ENCODE results near the gene RAB11FIP3. TPM values are rescaled to one million over a fixed set of nuclear protein-coding genes. Genes with fewer than 3 reads are reported as not detected.

Gene RAB11FIP3
- total RNA-seq, 1 experiment from 2014 or later, result 38.4 TPM

GRCh38 chr16:450385-450784 is 24.9 kb downstream of the RAB11FIP3 start:
- DNase-seq, result no peak
- BruUV-seq (replicated peaks), result no TSS peak
- Histone ChIP-seq H3K9me2 (ENCODE audit: insufficient read depth) (no peaks in the 10 kb centered on the region), H3K4me1 (replicated peaks; ENCODE audit: insufficient read depth) (no peaks in the 10 kb centered on the region), H3K4me3 (no peak overlapping the region), H3K79me2 (ENCODE audit: low read depth) (no peaks in the 10 kb centered on the region), H3K27ac (no peak overlapping the region), H3K9me3 (ENCODE audit: insufficient read depth, low read depth) (no peaks in the 10 kb centered on the region), H3F3A (ENCODE audit: insufficient read depth, low read depth) (no peaks in the 10 kb centered on the region), H2AFZ (no peak overlapping the region), H4K20me1 (ENCODE audit: insufficient read depth) (no peaks in the 10 kb centered on the region; the same call in 1 of the 2 replicates), H3K4me2 (no peak overlapping the region), H3K36me3 (ENCODE audit: low read depth) (no peaks in the 10 kb centered on the region), H3K27me3 (ENCODE audit: insufficient read depth, low read depth) (no peaks in the 10 kb centered on the region)
- TF ChIP-seq CTCF (conservative IDR thresholded peaks at IDR 0.05) (no peak), EZH2 (IDR thresholded peaks at IDR 0.05; ENCODE audit: low read depth) (no peak)
- CTCF ChIA-PET, result no interaction called here
- POLR2A ChIA-PET (ENCODE audit: unreplicated experiment), result no interaction called here
- intact Hi-C loops (cut with micrococcal nuclease; ENCODE audit: unreplicated experiment), result no loop called here

- no peaks in the 10 kb centered on the region for H3K79me2 ChIP-seq (ENCODE audit: low read depth)
- no peaks in the 10 kb centered on the region for H3K36me3 ChIP-seq (ENCODE audit: low read depth)
- no peaks in the 10 kb centered on the region for H3K9me2 ChIP-seq (ENCODE audit: insufficient read depth)
- no peak overlapping the region for H2AFZ ChIP-seq
- H3K27me3 ChIP-seq (ENCODE audit: insufficient read depth, low read depth), result no peaks in the 10 kb centered on the region
- DNase-seq, result peak in 1 of 2 experiments; percentile 42
- no peaks in the 10 kb centered on the region for H3K4me1 ChIP-seq (replicated peaks; ENCODE audit: insufficient read depth)
- BruUV-seq (replicated peaks), result no TSS peak
- no peak for TF ChIP-seq CTCF (conservative IDR thresholded peaks at IDR 0.05)
- TF ChIP-seq EZH2 (IDR thresholded peaks at IDR 0.05; ENCODE audit: low read depth), result no peak
- H3K4me2 ChIP-seq, result no peak overlapping the region
- H3K9me3 ChIP-seq (ENCODE audit: insufficient read depth, low read depth), result no peaks in the 10 kb centered on the region
- no peaks in the 10 kb centered on the region for H3F3A ChIP-seq (ENCODE audit: insufficient read depth, low read depth)
- no peaks in the 10 kb centered on the region; the same call in 1 of the 2 replicates for H4K20me1 ChIP-seq (ENCODE audit: insufficient read depth)
- H3K4me3 ChIP-seq, result no peak overlapping the region
- ChIA-PET POLR2A (ENCODE audit: unreplicated experiment) (interaction anchor here (0.7 kb wide), 1 partner anchor 31 kb away, joined by 10 read pairs; no protein-coding TSS in a partner anchor), CTCF (interaction anchor here (0.7 kb wide), 1 partner anchor 384 kb away, joined by 13 read pairs; no protein-coding TSS in a partner anchor)
- no peak overlapping the region for H3K27ac ChIP-seq
- intact Hi-C loops (cut with micrococcal nuclease; ENCODE audit: unreplicated experiment), result no loop called here
These were observed 25.5 kb downstream of the RAB11FIP3 start for GRCh38 chr16:450785-451512.

- no peaks in the 10 kb centered on the region for H3K9me3 ChIP-seq (ENCODE audit: insufficient read depth, low read depth)
- no peak overlapping the region for H3K4me2 ChIP-seq
- no TSS peak for BruUV-seq (replicated peaks)
- H3F3A ChIP-seq (ENCODE audit: insufficient read depth, low read depth), result peaks cover 11% of the 10 kb centered on the region; the same call in 1 of the 2 replicates
- H3K36me3 ChIP-seq (ENCODE audit: low read depth), result no peaks in the 10 kb centered on the region
- no peaks in the 10 kb centered on the region for H3K9me2 ChIP-seq (ENCODE audit: insufficient read depth)
- no peak for TF ChIP-seq CTCF (conservative IDR thresholded peaks at IDR 0.05)
- TF ChIP-seq EZH2 (IDR thresholded peaks at IDR 0.05; ENCODE audit: low read depth), result no peak
- H4K20me1 ChIP-seq (ENCODE audit: insufficient read depth), result peaks cover 4% of the 10 kb centered on the region; the same call in 1 of the 2 replicates
- H3K79me2 ChIP-seq (ENCODE audit: low read depth), result no peaks in the 10 kb centered on the region
- no peak for DNase-seq
- no peak overlapping the region for H3K27ac ChIP-seq
- CTCF ChIA-PET, result no interaction called here
- H3K4me3 ChIP-seq, result no peak overlapping the region
- H3K4me1 ChIP-seq (replicated peaks; ENCODE audit: insufficient read depth), result no peaks in the 10 kb centered on the region
- POLR2A ChIA-PET (ENCODE audit: unreplicated experiment), result interaction anchor here (0.6 kb wide), 1 partner anchor 183 kb away, joined by 6 read pairs; no protein-coding TSS in a partner anchor
- no peak overlapping the region for H2AFZ ChIP-seq
- no peaks in the 10 kb centered on the region for H3K27me3 ChIP-seq (ENCODE audit: insufficient read depth, low read depth)
- intact Hi-C loops (cut with micrococcal nuclease; ENCODE audit: unreplicated experiment), result no loop called here
These were observed 29.0 kb downstream of the RAB11FIP3 start for GRCh38 chr16:454397-454940.

Data from PC-9 (cell line).